Keratinocyte (primary cell): ENCODE data around the gene SLC12A6.

ENCODE experiments used
- CTCF ChIP-seq, 3 experiments: IDR thresholded peaks in 1 of 3; conservative IDR thresholded peaks in 1 of 3; optimal IDR thresholded peaks in 1 of 3; 2 replicates in 2 of 3; 3 replicates in 1 of 3; pipeline versions ENCODE3 to v1.5.1; 2011; ENCODE audit warnings: low read length in 3 of 3, mild to moderate bottlenecking in 3 of 3, moderate library complexity in 2 of 3, control low read depth in 1 of 3, inconsistent platforms in 1 of 3; ENCODE audit not compliant: insufficient read depth in 2 of 3; ENCODE audit errors: extremely low read depth in 1 of 3
- EZH2 ChIP-seq: IDR thresholded peaks from one replicate; pipeline ENCODE4 v1.6.1; 2012; ENCODE audit warnings: inconsistent platforms, mild to moderate bottlenecking, low read length, moderate library complexity

DNA sequence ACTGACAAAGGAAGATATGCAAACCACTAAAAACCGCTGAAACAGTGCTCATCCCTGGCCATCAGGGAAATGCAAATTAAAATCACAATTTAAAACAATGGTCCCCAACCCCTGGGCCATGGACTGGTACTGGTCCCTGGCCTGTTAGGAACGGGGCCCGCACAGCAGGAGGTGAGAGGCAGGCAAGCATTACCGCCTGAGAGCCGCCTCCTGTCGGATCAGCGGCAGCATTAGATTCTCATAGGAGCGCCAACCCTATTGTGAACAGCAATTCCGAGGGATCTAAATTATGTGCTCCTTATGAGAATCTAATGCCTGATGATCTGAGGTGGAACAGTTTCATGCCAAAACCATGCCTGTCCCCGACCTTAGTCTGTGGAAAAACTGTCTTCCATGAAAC is 14.4 kb downstream of the SLC12A6 start:
- TF ChIP-seq CTCF (optimal IDR thresholded peaks at IDR 0.05 in 1 of 3, IDR thresholded peaks at IDR 0.05 in 1 of 3, conservative IDR thresholded peaks at IDR 0.05 in 1 of 3; ENCODE audit: extremely low read depth in 1 of 3, insufficient read depth in 2 of 3, low read length in 3 of 3), result no peak
- TF ChIP-seq EZH2, result no peak
